Breast epithelium (tissue), 3 donors: ENCODE data around the gene ZNF423.

Experiments
- CTCF ChIP-seq, 3 donors: fragments of 450-650 bp; IDR thresholded peaks; one replicate each; pipeline ENCODE4 v1.5.1; 2016 to 2017; ENCODE audit warnings: antibody characterized with exemption in 3 of 3, mild to moderate bottlenecking in 3 of 3, moderate library complexity in 3 of 3
- POLR2A ChIP-seq: fragments of 450-650 bp; IDR thresholded peaks from one replicate; pipeline ENCODE4 v1.6.1; 2016; ENCODE audit warnings: antibody characterized with exemption, mild to moderate bottlenecking, moderate library complexity

DNA sequence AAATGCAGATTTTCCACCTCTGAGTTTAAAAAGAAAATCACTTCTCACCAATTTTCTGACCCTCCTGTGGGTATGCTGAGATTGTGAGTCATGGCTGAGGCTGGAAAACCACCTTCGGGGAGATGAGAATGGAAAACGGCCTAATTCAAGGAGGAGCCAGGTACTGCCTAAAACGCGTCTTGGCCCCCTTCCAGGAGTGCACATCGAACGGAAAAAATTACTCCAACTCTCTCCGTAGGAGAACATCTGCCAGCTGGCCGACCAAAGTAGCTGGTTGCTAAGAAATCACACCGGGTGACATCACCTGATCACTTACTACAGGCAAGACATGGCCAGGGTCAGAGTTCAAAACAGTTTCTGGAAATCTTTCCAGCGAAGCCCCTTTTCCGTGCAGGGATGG is 107.6 kb downstream of the ZNF423 start:
- no peak for TF ChIP-seq CTCF (IDR thresholded peaks at IDR 0.05)
- TF ChIP-seq POLR2A, result no peak
